Body of pancreas (tissue), 4 donors: ENCODE data around the gene L1CAM.

Experiments
- CTCF ChIP-seq, 7 experiments: fragments of 450-650 bp in 4 of 7; fragments of 200-600 bp in 3 of 7; sonication (generic) in 3 of 7; IDR thresholded peaks; one replicate each; pipeline ENCODE4 v1.5.1; 2016 to 2019; ENCODE audit warnings: antibody characterized with exemption in 7 of 7
- POLR2A ChIP-seq, 3 donors: fragments of 450-650 bp; IDR thresholded peaks; one replicate each; pipeline ENCODE4 v1.6.1; 2016; ENCODE audit warnings: antibody characterized with exemption in 3 of 3, mild to moderate bottlenecking in 2 of 3

DNA sequence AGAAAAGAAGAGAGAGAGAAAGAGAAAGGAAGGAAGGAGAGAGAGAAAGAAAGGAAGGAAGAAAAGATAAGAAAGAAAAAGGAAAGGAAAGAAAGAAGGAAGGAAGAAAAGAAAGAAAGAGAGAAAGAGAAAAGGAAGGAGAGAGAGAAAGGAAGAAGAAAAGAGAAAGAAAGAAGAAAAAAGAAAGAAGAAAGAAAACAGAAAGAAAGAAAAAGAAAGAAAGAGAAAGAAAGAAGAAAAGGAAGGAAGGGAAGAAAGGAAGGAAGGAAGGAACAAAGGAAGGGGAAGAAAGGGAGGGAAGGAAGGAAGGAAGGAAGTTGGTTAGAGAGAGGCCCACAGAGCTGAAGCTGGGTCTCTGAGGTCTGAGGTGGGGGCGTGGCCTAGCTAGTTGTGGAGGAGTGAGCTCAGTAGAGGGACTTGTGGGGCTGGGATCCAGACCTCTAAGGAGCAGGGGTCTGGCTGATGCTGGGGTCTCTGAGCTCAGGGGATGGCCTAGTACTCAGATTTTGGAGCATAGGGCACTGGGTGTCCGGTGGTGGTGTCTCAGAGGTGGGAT lies 28.5 kb downstream of the L1CAM start:
- no peak for TF ChIP-seq CTCF (IDR thresholded peaks at IDR 0.05)
- TF ChIP-seq POLR2A (IDR thresholded peaks at IDR 0.05), result no peak
